ENCODE data around the gene PARVA. TPM values are rescaled to one million over a fixed set of nuclear protein-coding genes. Genes with fewer than 3 reads are reported as not detected.

Gene PARVA
- total and polyA plus RNA-seq, 4 donors: 30.4 to 159 (median 93.9) TPM

- H3K9me3 ChIP-seq (ENCODE audit: control insufficient read depth, low read length): no peaks in the 10 kb centered on the region
- DNase-seq (no peak), ATAC-seq (ENCODE audit: low FRiP score) (no peak)
- no peaks in the 10 kb centered on the region for H3K27me3 ChIP-seq (ENCODE audit: control insufficient read depth in 1 of 2, insufficient read depth in 2 of 2, low read length in 1 of 2)
- no peak overlapping the region for H3K27ac ChIP-seq (ENCODE audit: low read depth in 1 of 2, low read length in 2 of 2)
- WGBS, 2 donors: 95 to 96% methylated on average over 3 of the region's 3 CpGs
- no peaks in the 10 kb centered on the region for H3K36me3 ChIP-seq (ENCODE audit: control insufficient read depth in 1 of 2, insufficient read depth in 2 of 2, low read length in 1 of 2)
- H3K4me1 ChIP-seq (ENCODE audit: control insufficient read depth in 1 of 2, insufficient read depth in 2 of 2, low read length in 2 of 2): peaks cover 8 to 17% of the 10 kb centered on the region in 2 donors
- no peak overlapping the region for H3K4me3 ChIP-seq (ENCODE audit: low read length in 2 of 2)
- intact Hi-C loops (cut with DNase I): no loop called here
Measured at GRCh38 chr11:12429155-12429554, 51.8 kb downstream of the PARVA start.

- ATAC-seq (ENCODE audit: low FRiP score): no peak
- Histone ChIP-seq H3K27me3 (ENCODE audit: control insufficient read depth in 1 of 2, insufficient read depth in 2 of 2, low read length in 1 of 2) (no peaks in the 10 kb centered on the region), H3K4me1 (ENCODE audit: control insufficient read depth in 1 of 2, insufficient read depth in 2 of 2, low read length in 2 of 2) (peaks cover 15 to 22% of the 10 kb centered on the region in 2 donors), H3K9me3 (ENCODE audit: control insufficient read depth, low read length) (no peaks in the 10 kb centered on the region), H3K27ac (ENCODE audit: low read depth in 1 of 2, low read length in 2 of 2) (peak overlapping the region in 1 of 2 donors; percentile 15), H3K4me3 (ENCODE audit: low read length in 2 of 2) (no peak overlapping the region), H3K36me3 (ENCODE audit: control insufficient read depth in 1 of 2, insufficient read depth in 2 of 2, low read length in 1 of 2) (no peaks in the 10 kb centered on the region)
- intact Hi-C loops (cut with DNase I): no loop called here
- 70 to 71% methylated on average over 3 of the region's 3 CpGs for WGBS, 2 donors
- no peak for DNase-seq
Measured at GRCh38 chr11:12430351-12430750, 53.0 kb downstream of the PARVA start.

GRCh38 chr11:12430954-12431595, 53.7 kb downstream of the PARVA start:
- ATAC-seq (ENCODE audit: low FRiP score): peak; percentile 78
- Histone ChIP-seq H3K4me1 (ENCODE audit: control insufficient read depth in 1 of 2, insufficient read depth in 2 of 2, low read length in 2 of 2) (peaks cover 15 to 23% of the 10 kb centered on the region in 2 donors), H3K4me3 (ENCODE audit: low read length in 2 of 2) (no peak overlapping the region), H3K36me3 (ENCODE audit: control insufficient read depth in 1 of 2, insufficient read depth in 2 of 2, low read length in 1 of 2) (no peaks in the 10 kb centered on the region), H3K27ac (ENCODE audit: low read depth in 1 of 2, low read length in 2 of 2) (peak overlapping the region; percentile 69 to 80), H3K9me3 (ENCODE audit: control insufficient read depth, low read length) (no peaks in the 10 kb centered on the region), H3K27me3 (ENCODE audit: control insufficient read depth in 1 of 2, insufficient read depth in 2 of 2, low read length in 1 of 2) (no peaks in the 10 kb centered on the region)
- intact Hi-C loops (cut with DNase I): no loop called here
- peak; percentile 83 to 85 for DNase-seq
- WGBS, 2 donors: 10 to 18% methylated on average over 5 of the region's 5 CpGs

- 87 to 96% methylated on average over 6 of the region's 6 CpGs for WGBS, 2 donors
- intact Hi-C loops (cut with DNase I): loop anchor here in 1 of 2 donors (2.0 kb wide), 1 partner anchor 56 kb away; the partner anchor contains the start of gene PARVA
- Histone ChIP-seq H3K9me3 (ENCODE audit: control insufficient read depth, low read length) (no peaks in the 10 kb centered on the region), H3K36me3 (ENCODE audit: control insufficient read depth in 1 of 2, insufficient read depth in 2 of 2, low read length in 1 of 2) (peaks cover 0 to 2% of the 10 kb centered on the region in 2 donors), H3K4me1 (ENCODE audit: control insufficient read depth in 1 of 2, insufficient read depth in 2 of 2, low read length in 2 of 2) (peaks cover 15 to 28% of the 10 kb centered on the region in 2 donors), H3K27ac (ENCODE audit: low read depth in 1 of 2, low read length in 2 of 2) (peak overlapping the region; percentile 47 to 87), H3K27me3 (ENCODE audit: control insufficient read depth in 1 of 2, insufficient read depth in 2 of 2, low read length in 1 of 2) (no peaks in the 10 kb centered on the region), H3K4me3 (ENCODE audit: low read length in 2 of 2) (no peak overlapping the region)
- ATAC-seq (ENCODE audit: low FRiP score): no peak
- no peak for DNase-seq
Measured at GRCh38 chr11:12432507-12432906, 55.1 kb downstream of the PARVA start.

GRCh38 chr11:12433121-12433520, 55.8 kb downstream of the PARVA start:
- H3K4me1 ChIP-seq (ENCODE audit: control insufficient read depth in 1 of 2, insufficient read depth in 2 of 2, low read length in 2 of 2): peaks cover 15 to 28% of the 10 kb centered on the region in 2 donors
- H3K27ac ChIP-seq (ENCODE audit: low read depth in 1 of 2, low read length in 2 of 2): peak overlapping the region; percentile 47 to 87
- DNase-seq: no peak
- intact Hi-C loops (cut with DNase I): loop anchor here in 1 of 2 donors (2.0 kb wide), 1 partner anchor 56 kb away; the partner anchor contains the start of gene PARVA
- peaks cover 0 to 2% of the 10 kb centered on the region in 2 donors for H3K36me3 ChIP-seq (ENCODE audit: control insufficient read depth in 1 of 2, insufficient read depth in 2 of 2, low read length in 1 of 2)
- no peaks in the 10 kb centered on the region for H3K27me3 ChIP-seq (ENCODE audit: control insufficient read depth in 1 of 2, insufficient read depth in 2 of 2, low read length in 1 of 2)
- 11 to 19% methylated on average over 3 of the region's 3 CpGs for WGBS, 2 donors
- H3K9me3 ChIP-seq (ENCODE audit: control insufficient read depth, low read length): no peaks in the 10 kb centered on the region
- no peak for ATAC-seq (ENCODE audit: low FRiP score)
- no peak overlapping the region for H3K4me3 ChIP-seq (ENCODE audit: low read length in 2 of 2)

- Histone ChIP-seq H3K4me3 (ENCODE audit: low read length in 2 of 2) (no peak overlapping the region), H3K36me3 (ENCODE audit: control insufficient read depth in 1 of 2, insufficient read depth in 2 of 2, low read length in 1 of 2) (peaks cover 0 to 2% of the 10 kb centered on the region in 2 donors), H3K9me3 (ENCODE audit: control insufficient read depth, low read length) (no peaks in the 10 kb centered on the region), H3K4me1 (ENCODE audit: control insufficient read depth in 1 of 2, insufficient read depth in 2 of 2, low read length in 2 of 2) (peaks cover 15 to 28% of the 10 kb centered on the region in 2 donors), H3K27me3 (ENCODE audit: control insufficient read depth in 1 of 2, insufficient read depth in 2 of 2, low read length in 1 of 2) (no peaks in the 10 kb centered on the region), H3K27ac (ENCODE audit: low read depth in 1 of 2, low read length in 2 of 2) (peak overlapping the region; percentile 97 to 99)
- intact Hi-C loops (cut with DNase I): loop anchor here in 1 of 2 donors (2.0 kb wide), 1 partner anchor 57 kb away; the partner anchor contains the start of gene PARVA
- 10% methylated on average over 16 of the region's 16 CpGs for WGBS, 2 donors
- ATAC-seq (ENCODE audit: low FRiP score) (peak; percentile 36), DNase-seq (peak; percentile 66 to 81)
Measured at GRCh38 chr11:12433571-12434324, 56.4 kb downstream of the PARVA start.

- no peak overlapping the region for H3K4me3 ChIP-seq (ENCODE audit: low read length in 2 of 2)
- no peaks in the 10 kb centered on the region for H3K9me3 ChIP-seq (ENCODE audit: control insufficient read depth, low read length)
- ATAC-seq (ENCODE audit: low FRiP score): peak; percentile 20
- no peak for DNase-seq
- peaks cover 15 to 28% of the 10 kb centered on the region in 2 donors for H3K4me1 ChIP-seq (ENCODE audit: control insufficient read depth in 1 of 2, insufficient read depth in 2 of 2, low read length in 2 of 2)
- 60 to 63% methylated on average over 4 of the region's 4 CpGs for WGBS, 2 donors
- H3K27ac ChIP-seq (ENCODE audit: low read depth in 1 of 2, low read length in 2 of 2): peak overlapping the region; percentile 97 to 99
- intact Hi-C loops (cut with DNase I): no loop called here
- H3K27me3 ChIP-seq (ENCODE audit: control insufficient read depth in 1 of 2, insufficient read depth in 2 of 2, low read length in 1 of 2): no peaks in the 10 kb centered on the region
- H3K36me3 ChIP-seq (ENCODE audit: control insufficient read depth in 1 of 2, insufficient read depth in 2 of 2, low read length in 1 of 2): peaks cover 0 to 2% of the 10 kb centered on the region in 2 donors
Measured at GRCh38 chr11:12434325-12434654, 56.9 kb downstream of the PARVA start.

- 7 to 20% methylated on average over 3 of the region's 3 CpGs for WGBS, 2 donors
- H3K9me3 ChIP-seq (ENCODE audit: control insufficient read depth, low read length): no peaks in the 10 kb centered on the region
- no peak for ATAC-seq (ENCODE audit: low FRiP score)
- H3K27me3 ChIP-seq (ENCODE audit: control insufficient read depth in 1 of 2, insufficient read depth in 2 of 2, low read length in 1 of 2): no peaks in the 10 kb centered on the region
- intact Hi-C loops (cut with DNase I): no loop called here
- no peak overlapping the region for H3K4me3 ChIP-seq (ENCODE audit: low read length in 2 of 2)
- peaks cover 0 to 2% of the 10 kb centered on the region in 2 donors for H3K36me3 ChIP-seq (ENCODE audit: control insufficient read depth in 1 of 2, insufficient read depth in 2 of 2, low read length in 1 of 2)
- H3K4me1 ChIP-seq (ENCODE audit: control insufficient read depth in 1 of 2, insufficient read depth in 2 of 2, low read length in 2 of 2): peaks cover 13 to 31% of the 10 kb centered on the region in 2 donors
- peak overlapping the region; percentile 97 to 99 for H3K27ac ChIP-seq (ENCODE audit: low read depth in 1 of 2, low read length in 2 of 2)
- DNase-seq: no peak
Measured at GRCh38 chr11:12435264-12435663, 57.9 kb downstream of the PARVA start.
